Left ventricle myocardium inferior (tissue), 1 donor: Measurements from ENCODE around the gene DPY19L1. TPM values are rescaled to one million over a fixed set of nuclear protein-coding genes. Genes with fewer than 3 reads are reported as not detected.

Experiments
- DNase-seq: peaks from one replicate; pipeline ENCODE4 v3.0.0-alpha.2; 2020
- H3K27ac ChIP-seq: fragments of 200-600 bp; replicated peaks from 2 replicates; pipeline ENCODE4 v1.8.0; 2021
- H3K27me3 ChIP-seq: fragments of 200-600 bp; 2 replicates; pipeline ENCODE4 v1.8.0; 2021; ENCODE audit warnings: low read depth
- H3K36me3 ChIP-seq: fragments of 200-600 bp; 2 replicates; pipeline ENCODE4 v1.8.0; 2021
- H3K4me1 ChIP-seq: fragments of 200-600 bp; 2 replicates; pipeline ENCODE4 v1.8.0; 2021
- H3K4me3 ChIP-seq: fragments of 200-600 bp; 2 replicates; pipeline ENCODE4 v1.8.0; 2021; ENCODE audit warnings: mild to moderate bottlenecking, moderate library complexity
- H3K9me3 ChIP-seq: fragments of 200-600 bp; replicated peaks from 2 replicates; pipeline ENCODE4 v1.8.0; 2021
- CTCF ChIP-seq: fragments of 200-600 bp; IDR thresholded peaks from 2 replicates; pipeline ENCODE4 v1.8.0; 2021; ENCODE audit warnings: antibody characterized with exemption, mild to moderate bottlenecking, borderline replicate concordance
- intact Hi-C: fragments of 100-400 bp; cut with micrococcal nuclease; formaldehyde crosslinking; loops from one replicate; pipeline ENCODE4 v1.11.0; 2022
- total RNA-seq: library from RNA; stranded (reverse); fragmentation: NEBNext Ultra II Directional; extraction: Animal tissue kit (Norgen Biotek cat#: 25700); gene quantifications from one replicate; pipeline ENCODE4 v1.2.1, GENCODE V29; 2021
- donor health status: DM: no; HTN: yes; CAD: no; lungs with severe emphysema.

DPY19L1 gene
- total RNA-seq, 1 donor from 2014 or later: 28.5 TPM

GRCh38 chr7:35038354-35038753 is 1.1 kb upstream of the DPY19L1 start:
- Histone ChIP-seq H3K27me3 (no peaks in the 10 kb centered on the region), H3K4me3 (peak overlapping the region; percentile 73), H3K4me1 (peaks cover 40% of the 10 kb centered on the region), H3K9me3 (no peaks in the 10 kb centered on the region), H3K27ac (peak overlapping the region; percentile 94), H3K36me3 (no peaks in the 10 kb centered on the region)
- intact Hi-C loops: no loop called here
- no peak for DNase-seq
- TF ChIP-seq CTCF: no peak

GRCh38 chr7:35037526-35038341 is 449 bp upstream of the DPY19L1 start:
- peak; percentile 87 for TF ChIP-seq CTCF

GRCh38 chr7:35036361-35037171 is 719 bp downstream of the DPY19L1 start:
- Histone ChIP-seq H3K27ac (peak overlapping the region; percentile 94), H3K9me3 (no peaks in the 10 kb centered on the region), H3K36me3 (no peaks in the 10 kb centered on the region), H3K4me1 (peaks cover 49% of the 10 kb centered on the region), H3K4me3 (peak overlapping the region; percentile 73), H3K27me3 (no peaks in the 10 kb centered on the region)
- TF ChIP-seq CTCF: peak; percentile 21
- peak; percentile 62 for DNase-seq
- intact Hi-C loops: no loop called here

More at GRCh38 chr7:35037526-35038341, 449 bp upstream of the DPY19L1 start:
- H3K27me3 ChIP-seq: no peaks in the 10 kb centered on the region
- H3K9me3 ChIP-seq: no peaks in the 10 kb centered on the region
- H3K27ac ChIP-seq: peak overlapping the region; percentile 94
- intact Hi-C loops: no loop called here
- no peaks in the 10 kb centered on the region for H3K36me3 ChIP-seq
- peaks cover 40% of the 10 kb centered on the region for H3K4me1 ChIP-seq
- H3K4me3 ChIP-seq: peak overlapping the region; percentile 73
- peak; percentile 96 for DNase-seq

GRCh38 chr7:35035511-35035961 is 1.7 kb downstream of the DPY19L1 start:
- Histone ChIP-seq H3K4me3 (peak overlapping the region; percentile 73), H3K27ac (peak overlapping the region; percentile 94), H3K4me1 (peaks cover 49% of the 10 kb centered on the region), H3K36me3 (no peaks in the 10 kb centered on the region), H3K9me3 (no peaks in the 10 kb centered on the region), H3K27me3 (no peaks in the 10 kb centered on the region)
- no peak for TF ChIP-seq CTCF
- intact Hi-C loops: no loop called here
- no peak for DNase-seq

GRCh38 chr7:35032166-35032565 is 5.1 kb downstream of the DPY19L1 start:
- no peak for TF ChIP-seq CTCF
- no peak for DNase-seq
- H3K4me1 ChIP-seq: peaks cover 39% of the 10 kb centered on the region
- H3K36me3 ChIP-seq: no peaks in the 10 kb centered on the region
- H3K4me3 ChIP-seq: no peak overlapping the region
- H3K9me3 ChIP-seq: no peaks in the 10 kb centered on the region
- H3K27ac ChIP-seq: no peak overlapping the region
- intact Hi-C loops: no loop called here
- no peaks in the 10 kb centered on the region for H3K27me3 ChIP-seq
